ENCODE data around the gene TPGS1. TPM values are rescaled to one million over a fixed set of nuclear protein-coding genes. Genes with fewer than 3 reads are reported as not detected.

TPGS1 gene
- total and polyA plus RNA-seq, 2 donors (not counting 3 experiments of a cell fraction or from before 2014, with no cell fraction given): 20.9 to 24.7 TPM

- POLR2A ChIA-PET: no interaction called here
- intact Hi-C loops (cut with micrococcal nuclease): no loop called here
Measured at GRCh38 chr19:468587-469256, 38.6 kb upstream of the TPGS1 start.

More at GRCh38 chr19:468587-469256, 38.6 kb upstream of the TPGS1 start:
- FAIRE-seq (no peak), DNase-seq (ENCODE audit: low read depth, low spot score) (no peak)
- Histone ChIP-seq H2AFZ (ENCODE audit: low read depth, low read length) (no peak overlapping the region), H3K4me1 (ENCODE audit: control insufficient read depth, extremely low read depth, insufficient read depth, low read length) (no peaks in the 10 kb centered on the region), H3K9me1 (replicated peaks; ENCODE audit: control insufficient read depth, extremely low read depth, insufficient read depth, low read length) (no peaks in the 10 kb centered on the region), H3K36me3 (ENCODE audit: control insufficient read depth in 2 of 2, extremely low read depth in 1 of 2, insufficient read depth in 2 of 2, low read length in 2 of 2) (no peaks in the 10 kb centered on the region), H3K9me3 (replicated peaks; ENCODE audit: control insufficient read depth, insufficient read depth, low read length) (no peaks in the 10 kb centered on the region), H4K20me1 (replicated peaks; ENCODE audit: control insufficient read depth, extremely low read depth, insufficient read depth, low read length) (no peaks in the 10 kb centered on the region), H3K4me3 (replicated peaks in 1 of 3; ENCODE audit: insufficient read depth in 1 of 3, low read depth in 1 of 3, low read length in 3 of 3) (no peak overlapping the region), H3K79me2 (ENCODE audit: control insufficient read depth, insufficient read depth, low read length) (no peaks in the 10 kb centered on the region), H3K27me3 (ENCODE audit: control insufficient read depth in 2 of 2, insufficient read depth in 2 of 2, low read length in 2 of 2) (no peaks in the 10 kb centered on the region), H3K4me2 (ENCODE audit: insufficient read depth, low read length) (no peak overlapping the region), H3K9ac (replicated peaks; ENCODE audit: extremely low read depth, insufficient read depth, low read length) (no peak overlapping the region), H3K27ac (ENCODE audit: insufficient read depth, low read depth, low read length) (no peak overlapping the region)
- dilution Hi-C loops (cut with MboI; ENCODE audit: extremely low pct_ligation_motif_present, low sequenced_read_pairs): no loop called here
- no TSS peak for BruUV-seq (replicated peaks)
- TF ChIP-seq POLR2A (IDR thresholded peaks at IDR 0.05; ENCODE audit: low read depth, low read length) (no peak), EZH2 (IDR thresholded peaks at IDR 0.05; ENCODE audit: borderline replicate concordance, low read depth, low read length, severe bottlenecking) (no peak), MYC (IDR thresholded peaks at IDR 0.05; ENCODE audit: low read depth, low read length) (no peak), FOS (IDR thresholded peaks at IDR 0.05; ENCODE audit: borderline replicate concordance, insufficient read depth, low read length) (no peak), JUN (IDR thresholded peaks at IDR 0.05; ENCODE audit: borderline replicate concordance, insufficient read depth, insufficient read length, low read depth) (no peak), POLR2AphosphoS5 (IDR thresholded peaks at IDR 0.05; ENCODE audit: insufficient read depth, low read depth, low read length) (no peak)
- TF ChIP-seq, protein P1, sequence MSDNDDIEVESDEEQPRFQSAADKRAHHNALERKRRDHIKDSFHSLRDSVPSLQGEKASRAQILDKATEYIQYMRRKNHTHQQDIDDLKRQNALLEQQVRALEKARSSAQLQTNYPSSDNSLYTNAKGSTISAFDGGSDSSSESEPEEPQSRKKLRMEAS (IDR thresholded peaks at IDR 0.05; ENCODE audit: insufficient read depth, insufficient read length): no peak
- TF ChIP-seq, protein P2, sequence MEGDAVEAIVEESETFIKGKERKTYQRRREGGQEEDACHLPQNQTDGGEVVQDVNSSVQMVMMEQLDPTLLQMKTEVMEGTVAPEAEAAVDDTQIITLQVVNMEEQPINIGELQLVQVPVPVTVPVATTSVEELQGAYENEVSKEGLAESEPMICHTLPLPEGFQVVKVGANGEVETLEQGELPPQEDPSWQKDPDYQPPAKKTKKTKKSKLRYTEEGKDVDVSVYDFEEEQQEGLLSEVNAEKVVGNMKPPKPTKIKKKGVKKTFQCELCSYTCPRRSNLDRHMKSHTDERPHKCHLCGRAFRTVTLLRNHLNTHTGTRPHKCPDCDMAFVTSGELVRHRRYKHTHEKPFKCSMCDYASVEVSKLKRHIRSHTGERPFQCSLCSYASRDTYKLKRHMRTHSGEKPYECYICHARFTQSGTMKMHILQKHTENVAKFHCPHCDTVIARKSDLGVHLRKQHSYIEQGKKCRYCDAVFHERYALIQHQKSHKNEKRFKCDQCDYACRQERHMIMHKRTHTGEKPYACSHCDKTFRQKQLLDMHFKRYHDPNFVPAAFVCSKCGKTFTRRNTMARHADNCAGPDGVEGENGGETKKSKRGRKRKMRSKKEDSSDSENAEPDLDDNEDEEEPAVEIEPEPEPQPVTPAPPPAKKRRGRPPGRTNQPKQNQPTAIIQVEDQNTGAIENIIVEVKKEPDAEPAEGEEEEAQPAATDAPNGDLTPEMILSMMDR (IDR thresholded peaks at IDR 0.05; ENCODE audit: extremely low read depth in 1 of 2, insufficient read depth in 1 of 2, low read depth in 1 of 2, low read length in 2 of 2): no peak
- CTCF ChIA-PET: no interaction called here

All from endothelial cell of umbilical vein (primary cell).